HepG2 (cell line): ENCODE data around the gene TMEM14A. TPM values are rescaled to one million over a fixed set of nuclear protein-coding genes. Genes with fewer than 3 reads are reported as not detected.

ENCODE experiments used
- ARID5B ChIP-seq: IDR thresholded peaks from 2 replicates; pipeline ENCODE4 v1.4.0; 2020; ENCODE audit warnings: mild to moderate bottlenecking, missing genetic modification reagents
- BCLAF1 ChIP-seq: fragments of 450-650 bp; IDR thresholded peaks from 2 replicates; pipeline ENCODE4 v1.6.1; 2017; ENCODE audit warnings: mild to moderate bottlenecking
- EP300 ChIP-seq, 3 experiments: sonication (generic) in 1 of 3; formaldehyde crosslinking in 1 of 3; IDR thresholded peaks; 2 replicates each; pipeline versions ENCODE4 v1.5.1 to v1.6.1; 2011 to 2020; ENCODE audit warnings: low read depth in 2 of 3, low read length in 2 of 3, borderline replicate concordance in 1 of 3, improper control_type of control experiment in 1 of 3, mild to moderate bottlenecking in 1 of 3, missing genetic modification reagents in 1 of 3, moderate library complexity in 1 of 3
- HMG20A ChIP-seq: IDR thresholded peaks from 2 replicates; pipeline ENCODE4 v1.6.1; 2016; ENCODE audit warnings: borderline replicate concordance
- MIXL1 ChIP-seq: IDR thresholded peaks from 2 replicates; pipeline ENCODE4 v1.6.1; 2016
- NFE2L2 ChIP-seq: fragments of 150-350 bp; IDR thresholded peaks from 2 replicates; pipeline ENCODE4 v1.6.1; 2014; ENCODE audit warnings: low read length
- SALL1 ChIP-seq: sonication (generic); formaldehyde crosslinking; IDR thresholded peaks from 2 replicates; pipeline ENCODE4 v1.8.0; 2022; ENCODE audit warnings: mild to moderate bottlenecking, missing genetic modification reagents
- SNRNP70 ChIP-seq: fragments of 200-400 bp; formaldehyde crosslinking; IDR thresholded peaks from 2 replicates; pipeline ENCODE4 v1.6.1; 2017; ENCODE audit warnings: mild to moderate bottlenecking, low read depth, low read length, moderate library complexity
- TARDBP ChIP-seq: sonication (generic); formaldehyde crosslinking; IDR thresholded peaks from 2 replicates; pipeline ENCODE4 v1.8.0; 2022; ENCODE audit warnings: mild to moderate bottlenecking, missing genetic modification reagents
- YEATS4 ChIP-seq: sonication (generic); formaldehyde crosslinking; IDR thresholded peaks from 2 replicates; pipeline ENCODE4 v1.4.0; 2020; ENCODE audit warnings: missing genetic modification reagents, borderline replicate concordance
- ZFP91 ChIP-seq: sonication (generic); formaldehyde crosslinking; IDR thresholded peaks from 2 replicates; pipeline ENCODE4 v1.9.0; 2022; ENCODE audit warnings: missing genetic modification reagents, mild to moderate bottlenecking, borderline replicate concordance
- ZNF557 ChIP-seq: sonication (generic); formaldehyde crosslinking; IDR thresholded peaks from 2 replicates; pipeline ENCODE4 v1.4.0; 2020; ENCODE audit warnings: missing genetic modification reagents
- ZNF792 ChIP-seq: IDR thresholded peaks from 2 replicates; pipeline ENCODE4 v1.6.1; 2016
- ZNF841 ChIP-seq: sonication (generic); formaldehyde crosslinking; IDR thresholded peaks from 2 replicates; pipeline ENCODE4 v1.8.1; 2023; ENCODE audit warnings: missing genetic modification reagents, borderline replicate concordance
- ZNF879 ChIP-seq: sonication (generic); formaldehyde crosslinking; IDR thresholded peaks from 2 replicates; pipeline ENCODE4 v1.8.1; 2023; ENCODE audit warnings: missing genetic modification reagents
- ZNF883 ChIP-seq: sonication (generic); formaldehyde crosslinking; IDR thresholded peaks from 2 replicates; pipeline ENCODE4 v1.5.1; 2020; ENCODE audit warnings: mild to moderate bottlenecking, missing genetic modification reagents; ENCODE audit errors: not compliant biosample characterization
- polyA plus RNA-seq, 8 experiments: library from polyadenylated mRNA; depleted of rRNA in 3 of 8; stranded (reverse) in 7 of 8; unstranded in 1 of 8; fragments of >200 nt; fragmentation: Illumina TruSeq in 4 of 8; extraction: Trizol in 4 of 8; gene quantifications; 2 replicates each; pipeline versions ENCODE4 v1.2.1 to v1.2.3, GENCODE V29; 2011 to 2016; ENCODE audit warnings: low read depth in 4 of 8, missing spikeins in 1 of 8, mixed read lengths in 1 of 8; ENCODE audit not compliant: insufficient read depth in 1 of 8
- total RNA-seq, 5 experiments: library from RNA; depleted of rRNA; stranded (reverse); fragments of >200 nt; fragmentation: Illumina TruSeq; extraction: Trizol; gene quantifications; 2 replicates each; pipeline ENCODE4 v1.2.3, GENCODE V29; 2016; ENCODE audit warnings: low read depth in 1 of 5

TMEM14A gene
- total and polyA plus RNA-seq, 2 of the 13 experiments (the other 11 are each of a cell fraction or from before 2014, with no cell fraction given), result 24.6 to 73.7 TPM

- TF ChIP-seq ZNF841 (CRISPR knock-in tag) (no peak), ZNF557 (CRISPR knock-in tag) (no peak), ZFP91 (CRISPR knock-in tag) (no peak), BCLAF1 (no peak), YEATS4 (CRISPR knock-in tag) (no peak), EP300 (IDR thresholded peaks at IDR 0.05; ENCODE audit: low read depth in 2 of 2, low read length in 2 of 2) (no peak), EP300 (CRISPR knock-in tag; IDR thresholded peaks at IDR 0.05; ENCODE audit: borderline replicate concordance) (no peak), ZNF879 (CRISPR knock-in tag) (no peak), ZNF883 (no peak), MIXL1 (CRISPR knock-in tag) (no peak), TARDBP (CRISPR knock-in tag) (0 out of 2 replicates have a peak, but pooled peaks have one; percentile 23), ZNF792 (CRISPR knock-in tag) (no peak), NFE2L2 (no peak), HMG20A (CRISPR knock-in tag) (peak; percentile 57; the same call in 1 of the 2 replicates), ARID5B (CRISPR knock-in tag) (peak; percentile 49; the same call in 1 of the 2 replicates), SNRNP70 (no peak), SALL1 (CRISPR knock-in tag) (peak; percentile 24; the same call in 1 of the 2 replicates)
- TF ChIP-seq, all 625 proteins: peak for 16
These were observed 34.1 kb upstream of the TMEM14A start (continued) for GRCh38 chr6:52636830-52637229.
